ENCODE data around the gene DNAJC12.

- TF ChIP-seq TAF1 (IDR thresholded peaks at IDR 0.05; ENCODE audit: borderline replicate concordance, insufficient read depth, low read length) (no peak), SIN3A (IDR thresholded peaks at IDR 0.05; ENCODE audit: borderline replicate concordance, insufficient read depth, low read length) (no peak), POLR2AphosphoS5 (IDR thresholded peaks at IDR 0.05; ENCODE audit: low read depth, low read length) (no peak), REST (IDR thresholded peaks at IDR 0.05; ENCODE audit: insufficient read depth in 1 of 2, low read depth in 2 of 2, low read length in 2 of 2) (no peak)
These were observed 62.7 kb downstream of the DNAJC12 start for GRCh38 chr10:67775279-67775678.
